HG03354 (cell line): ENCODE measurements around the gene FERMT2.

Experiments used
- ATAC-seq: cut with Tn5 transposase; IDR thresholded peaks from one replicate; pipeline ENCODE4 v1.9.1; 2021; ENCODE audit warnings: mild to moderate bottlenecking; ENCODE audit not compliant: unreplicated experiment, poor library complexity, severe bottlenecking

The FERMT2 gene

DNA sequence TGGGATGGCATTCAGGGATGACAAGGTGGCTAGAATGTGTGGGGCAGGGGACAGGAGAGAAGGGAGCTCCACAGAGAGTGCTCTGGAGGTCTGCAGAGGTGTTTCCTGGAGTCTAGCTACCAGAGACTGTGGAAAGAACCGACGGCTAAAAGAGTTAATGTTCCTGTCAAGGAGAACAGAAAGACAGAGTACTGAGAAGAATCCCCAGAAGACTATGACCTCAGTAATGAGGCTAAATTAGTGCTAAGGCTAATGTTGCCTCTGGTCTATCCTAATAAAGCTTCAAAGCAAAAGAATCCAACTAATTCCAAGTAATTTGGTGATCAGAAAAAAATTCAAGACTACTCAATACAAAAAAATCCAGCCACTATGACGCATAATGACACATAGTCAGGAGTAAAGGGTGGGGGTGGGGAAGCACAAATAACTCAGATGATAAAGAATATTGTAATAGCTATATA lies 44.7 kb downstream of the FERMT2 start:
- ATAC-seq: no peak

DNA sequence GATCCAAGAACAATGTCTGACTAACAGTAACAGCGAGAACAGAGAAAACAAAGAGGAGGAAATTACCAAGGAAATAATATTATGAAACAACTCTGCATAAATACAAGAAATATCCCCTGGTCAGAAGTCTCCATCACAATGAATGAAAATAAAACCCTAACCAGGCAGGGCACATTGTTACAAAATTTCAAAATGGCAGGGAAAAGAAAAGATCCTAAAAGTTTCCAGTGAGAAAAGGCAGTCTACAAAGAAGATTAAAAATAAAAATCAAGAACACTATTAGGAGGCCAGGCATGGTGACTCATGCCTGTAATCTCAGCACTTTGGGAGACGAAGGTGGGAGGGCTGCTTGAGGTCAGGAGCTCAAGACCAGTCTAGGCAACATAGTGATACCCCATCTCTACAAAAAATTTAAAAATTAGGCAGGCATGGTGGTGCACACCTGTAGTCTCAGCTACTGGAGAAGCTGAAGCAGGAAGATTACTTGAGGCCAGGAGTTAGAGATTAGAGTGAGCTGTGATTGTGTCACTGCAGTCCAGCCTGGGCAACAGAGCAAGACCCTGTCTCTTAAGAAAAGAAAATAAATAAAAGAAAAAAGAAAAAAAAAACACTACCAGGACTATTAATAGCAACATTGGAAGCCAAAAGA lies 47.8 kb downstream of the FERMT2 start:
- ATAC-seq: no peak

DNA sequence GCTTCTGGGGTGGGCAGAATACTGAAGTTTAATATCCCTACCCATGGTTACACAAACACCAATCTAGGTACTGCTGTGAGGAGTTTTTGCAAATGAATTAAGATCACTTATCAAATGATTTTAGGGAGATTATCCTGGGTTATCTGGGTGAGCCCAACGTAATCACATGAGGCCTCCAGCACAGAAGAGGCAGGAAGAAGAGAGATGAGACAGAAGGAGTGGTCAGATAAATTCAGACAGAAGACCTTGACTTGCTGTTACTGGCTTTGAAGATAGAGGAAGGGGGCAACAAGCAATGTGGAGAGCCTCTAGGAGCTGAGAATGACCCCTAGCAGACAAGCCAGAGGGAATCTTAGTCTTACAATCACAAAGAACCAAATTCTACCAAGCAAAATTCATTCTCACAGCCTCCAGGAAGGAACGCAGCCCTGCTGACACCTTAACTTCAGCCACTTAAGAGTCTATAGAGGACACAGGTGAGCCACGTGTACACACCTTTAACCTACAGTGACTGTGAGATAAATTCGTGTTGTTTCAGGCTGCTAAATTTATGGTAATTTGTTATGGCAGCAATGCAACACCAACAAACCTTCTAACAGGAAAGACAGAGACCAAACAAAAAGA lies 49.4 kb downstream of the FERMT2 start:
- ATAC-seq: no peak

DNA sequence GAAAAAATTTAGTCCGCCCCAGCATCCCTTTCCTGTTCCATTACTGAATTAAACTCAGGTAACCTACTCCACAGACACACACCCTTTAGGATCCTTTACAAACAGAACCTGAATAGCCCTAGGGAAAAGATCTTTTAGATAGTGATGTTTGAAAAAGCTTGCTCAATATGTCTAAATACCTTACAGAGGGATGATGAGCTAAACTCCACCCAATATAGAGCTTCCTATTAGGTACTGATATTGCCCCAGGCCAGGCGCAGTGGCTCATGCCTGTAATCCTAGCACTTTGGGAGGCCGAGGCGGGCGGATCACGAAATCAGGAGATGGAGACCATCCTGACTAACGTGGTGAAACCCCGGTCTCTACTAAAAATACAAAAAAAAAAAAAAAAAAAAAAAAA lies 50.1 kb downstream of the FERMT2 start:
- no peak for ATAC-seq

DNA sequence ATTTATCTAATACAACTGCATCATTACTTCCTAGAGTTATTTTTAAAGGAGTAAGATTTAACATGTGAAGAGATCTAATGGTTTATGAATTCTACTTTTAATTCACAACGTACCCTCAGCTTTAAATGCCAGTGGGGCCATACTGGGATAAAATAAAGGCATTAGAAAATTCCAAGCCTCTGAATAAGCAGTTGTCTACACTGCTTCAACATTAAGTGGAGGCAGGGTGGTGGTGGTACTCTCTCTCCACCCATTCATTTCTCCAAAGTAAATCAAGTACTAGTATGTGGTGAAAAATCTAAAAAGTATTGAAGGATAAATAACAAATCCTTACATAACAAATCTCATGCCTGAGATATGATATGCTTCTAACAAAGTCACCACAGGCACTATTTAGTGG lies 52.4 kb downstream of the FERMT2 start:
- no peak for ATAC-seq

DNA sequence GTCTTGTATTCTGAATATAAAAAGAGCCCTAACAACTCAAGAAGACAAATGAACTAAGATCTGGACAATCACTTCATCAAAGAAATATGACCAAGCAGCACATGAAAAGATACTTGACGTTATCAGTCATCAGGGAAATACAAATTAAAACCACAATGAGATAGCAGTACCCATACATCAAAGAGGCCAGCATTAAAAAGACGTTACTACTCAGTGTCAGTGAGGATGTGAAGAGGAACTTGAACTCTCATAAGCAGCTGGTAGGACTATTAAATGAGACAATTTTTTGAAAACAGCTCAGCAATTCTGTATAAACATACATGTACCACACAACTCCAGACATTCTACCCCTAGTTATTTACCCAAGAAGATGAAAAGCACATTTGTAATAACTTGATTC lies 55.9 kb downstream of the FERMT2 start:
- no peak for ATAC-seq

DNA sequence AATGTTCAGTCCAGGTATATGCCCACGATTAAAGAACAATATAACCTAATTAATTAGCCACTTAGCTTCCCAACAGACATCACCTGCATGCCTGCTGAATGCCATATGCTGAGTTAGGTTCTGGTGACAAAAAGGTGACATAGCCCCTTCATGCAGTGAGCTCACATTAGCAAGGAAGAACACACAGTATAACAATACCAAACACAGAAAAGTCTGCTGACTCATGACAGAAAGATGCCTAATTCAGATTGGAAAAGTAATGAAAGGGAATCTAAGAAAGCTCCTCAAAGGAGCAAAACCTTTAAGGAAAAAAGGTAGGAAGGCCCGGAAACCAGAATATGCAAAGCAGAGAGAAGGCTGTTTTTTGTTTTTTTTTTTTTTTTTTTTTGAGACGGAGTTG lies 59.0 kb downstream of the FERMT2 start:
- no peak for ATAC-seq

DNA sequence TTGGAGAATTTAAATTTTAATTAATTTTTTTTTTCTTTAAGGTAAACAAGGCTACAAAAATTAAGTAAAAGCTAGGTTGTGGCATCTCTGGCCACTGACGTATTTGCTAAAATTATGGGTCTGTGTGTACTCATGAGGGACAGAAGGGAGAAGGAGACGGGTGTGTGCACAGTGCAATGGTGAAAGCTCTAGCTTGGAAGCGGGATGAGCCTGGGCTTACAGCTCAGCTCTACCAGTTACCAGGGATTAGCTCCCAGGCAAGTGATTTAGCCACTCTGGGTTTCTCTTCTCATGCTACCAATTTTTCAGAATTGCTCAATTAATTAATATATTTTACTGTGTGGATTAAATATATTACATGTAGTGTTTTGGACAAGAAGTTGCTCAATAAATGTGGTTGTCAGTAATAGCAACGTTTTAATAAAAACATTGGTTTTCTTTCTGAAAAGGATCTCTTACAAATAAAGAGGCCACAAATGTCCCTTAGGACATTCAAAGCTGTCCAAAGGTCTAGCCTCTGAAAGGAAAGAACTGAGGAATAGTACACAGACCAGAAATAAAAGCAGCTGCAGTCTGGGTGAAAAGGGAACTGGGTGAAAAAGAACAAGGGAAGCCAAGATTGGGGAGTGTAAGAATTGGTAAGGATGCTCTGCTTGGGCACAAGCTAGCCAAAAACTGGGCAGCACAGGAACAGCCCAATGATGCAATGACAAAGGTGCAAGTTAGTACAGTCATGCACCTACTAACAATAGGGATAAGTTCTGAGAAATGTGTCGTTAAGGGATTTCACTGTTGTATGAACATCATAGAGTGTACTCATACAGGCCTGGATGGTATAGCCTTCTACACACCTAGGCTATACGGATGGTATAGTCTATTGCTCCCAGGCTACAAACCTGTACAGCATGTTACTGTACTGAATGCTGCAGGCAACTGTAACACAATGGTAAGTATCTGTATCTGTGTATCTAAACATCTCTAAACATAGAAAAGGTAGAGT lies 61.7 kb downstream of the FERMT2 start:
- ATAC-seq: no peak

DNA sequence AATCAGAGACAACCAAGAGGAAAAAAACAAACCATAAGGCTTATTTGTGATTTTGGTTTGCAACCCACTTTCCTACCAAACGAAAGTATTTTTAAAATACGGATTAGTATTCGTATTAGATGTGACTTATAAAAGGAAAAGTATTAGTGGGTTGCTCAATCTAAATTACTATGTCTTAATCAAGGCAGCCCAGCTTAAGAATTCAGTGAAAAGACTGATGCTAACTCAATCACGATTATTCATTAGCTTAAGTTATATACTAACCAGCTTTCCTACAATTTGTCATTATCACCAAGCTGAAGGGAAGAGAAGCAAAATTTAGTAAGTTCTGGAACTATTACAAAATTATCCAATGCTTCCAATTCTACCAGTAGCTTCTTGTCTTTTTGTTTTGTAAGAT lies 62.7 kb downstream of the FERMT2 start:
- no peak for ATAC-seq

DNA sequence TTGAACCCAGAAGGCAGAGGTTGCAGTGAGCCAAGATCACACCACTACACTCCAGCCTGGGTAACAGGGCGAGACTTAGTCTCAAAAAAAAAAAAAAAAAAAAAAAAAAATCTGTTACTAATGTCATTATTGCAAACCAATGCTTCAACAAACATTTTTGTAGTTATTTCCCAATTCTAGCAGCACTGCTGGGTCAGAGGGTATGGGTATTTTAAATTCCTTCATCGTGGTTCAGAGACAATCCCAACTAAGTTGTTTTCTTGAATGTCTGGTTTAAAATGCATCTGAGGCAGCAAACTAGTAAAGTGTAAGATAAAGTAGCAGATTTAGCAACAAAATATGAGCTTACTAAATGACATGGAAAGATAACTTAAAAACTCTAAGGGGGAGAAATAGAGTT lies 65.6 kb downstream of the FERMT2 start:
- ATAC-seq: no peak

DNA sequence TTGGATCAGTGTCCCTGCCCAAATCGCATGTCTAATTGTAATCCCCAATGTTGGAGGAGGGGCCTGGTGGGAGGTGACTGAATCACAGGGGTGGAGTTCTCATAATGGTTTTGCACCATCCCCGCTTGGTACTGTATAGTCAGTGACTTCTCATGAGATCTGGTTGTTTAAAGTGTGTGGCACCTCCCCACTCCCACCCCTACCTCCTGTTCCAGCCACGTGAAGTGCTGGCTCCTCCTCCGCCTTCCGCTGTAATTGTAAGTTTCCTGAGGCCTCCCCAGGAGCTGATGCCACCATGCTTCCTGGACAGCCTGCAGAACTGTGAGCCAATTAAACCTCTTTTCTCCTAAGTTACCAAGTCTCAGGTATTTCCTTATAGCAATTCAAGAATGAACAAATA lies 67.2 kb downstream of the FERMT2 start:
- ATAC-seq: no peak

DNA sequence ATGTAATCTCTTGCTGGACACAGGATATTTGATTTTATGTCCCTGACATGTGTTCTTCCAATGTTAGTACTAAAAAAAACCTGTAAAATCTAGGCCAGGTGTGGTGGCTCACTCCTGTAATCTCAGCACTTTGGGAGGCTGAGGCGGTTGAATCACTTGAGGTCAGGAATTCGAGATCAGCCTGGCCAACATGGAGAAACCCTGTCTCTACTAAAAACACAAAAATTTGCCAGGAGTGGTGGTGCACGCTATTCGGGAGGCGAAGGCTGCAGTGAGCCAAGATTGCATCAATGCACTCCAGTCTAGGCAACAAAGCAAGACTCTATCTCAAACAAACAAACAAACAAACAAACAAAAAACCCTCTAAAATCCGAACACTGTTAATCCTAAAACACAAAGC lies 68.0 kb downstream of the FERMT2 start:
- no peak for ATAC-seq

DNA sequence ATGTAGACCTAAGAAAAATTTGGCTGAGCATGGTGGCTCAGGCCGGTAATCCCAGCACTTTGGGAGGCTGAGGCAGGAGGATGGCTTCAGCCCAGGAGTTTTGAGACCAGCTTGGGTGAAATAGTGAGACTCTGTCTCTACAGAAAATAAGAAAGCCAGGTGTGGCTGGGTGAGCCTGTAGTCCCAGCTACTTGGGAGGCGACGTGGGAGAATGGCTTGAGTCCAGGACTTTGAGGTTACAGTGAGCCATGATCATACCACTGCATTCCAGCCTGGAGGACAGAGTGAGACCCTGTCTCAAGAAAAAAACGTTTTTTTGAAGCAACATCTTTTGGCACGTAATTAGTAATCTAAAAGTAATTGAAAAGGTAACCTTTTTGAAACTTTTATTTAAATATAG lies 70.9 kb downstream of the FERMT2 start:
- ATAC-seq: no peak

DNA sequence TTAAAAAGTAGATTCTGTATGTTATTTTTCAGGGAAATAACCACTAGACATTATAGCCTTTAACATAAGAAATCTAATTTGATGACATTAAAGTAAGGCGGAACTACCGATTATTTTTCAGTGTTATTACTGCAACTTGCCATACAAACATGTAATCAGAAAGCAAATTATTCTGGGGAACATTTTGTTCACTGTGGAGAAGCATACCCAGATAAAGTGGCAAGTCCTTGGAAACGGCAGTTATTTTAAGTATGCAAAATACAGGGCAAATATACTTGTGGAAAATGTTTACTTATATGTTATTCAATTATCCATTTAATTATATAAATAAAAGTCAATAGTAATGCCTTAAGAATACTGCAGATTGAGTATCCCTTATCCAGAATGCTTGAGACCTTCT lies 71.9 kb downstream of the FERMT2 start:
- ATAC-seq: no peak

DNA sequence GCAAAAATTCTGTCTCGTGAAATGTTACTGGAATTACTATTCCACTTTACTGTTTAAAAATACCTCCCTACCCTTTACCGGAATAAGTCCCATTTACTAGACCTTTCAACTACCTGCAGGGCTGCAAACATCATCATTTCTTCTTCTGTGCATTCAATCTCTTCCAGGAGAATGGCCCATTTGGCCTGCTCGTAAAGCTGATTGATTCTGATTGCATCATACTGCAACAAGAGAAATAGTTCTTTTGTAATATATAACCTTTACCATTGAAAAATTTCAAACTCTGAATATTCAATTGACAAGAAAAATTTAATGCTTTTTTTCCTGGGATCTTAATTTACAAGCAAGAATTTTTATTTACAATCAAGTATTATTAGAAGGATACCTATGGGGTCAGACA lies 72.4 kb downstream of the FERMT2 start:
- no peak for ATAC-seq

DNA sequence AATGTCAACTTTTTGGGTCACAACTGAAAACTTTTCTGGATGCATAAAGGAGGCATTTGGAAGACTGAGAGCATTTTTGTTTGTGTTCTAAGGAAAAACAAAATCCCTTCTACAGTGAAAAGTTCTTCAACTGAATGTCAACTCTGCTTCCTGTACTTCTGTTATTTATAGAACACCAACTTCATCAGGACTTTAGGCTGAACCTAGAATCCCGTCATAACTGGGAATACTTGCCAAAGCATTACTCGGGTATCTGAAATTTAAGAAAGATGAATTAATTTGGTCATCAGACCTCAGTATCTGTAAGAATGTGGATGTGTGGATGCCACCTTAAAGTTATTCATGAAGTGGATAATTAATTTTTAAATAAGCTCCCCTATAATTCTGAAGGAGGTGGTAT lies 73.2 kb downstream of the FERMT2 start:
- no peak for ATAC-seq

DNA sequence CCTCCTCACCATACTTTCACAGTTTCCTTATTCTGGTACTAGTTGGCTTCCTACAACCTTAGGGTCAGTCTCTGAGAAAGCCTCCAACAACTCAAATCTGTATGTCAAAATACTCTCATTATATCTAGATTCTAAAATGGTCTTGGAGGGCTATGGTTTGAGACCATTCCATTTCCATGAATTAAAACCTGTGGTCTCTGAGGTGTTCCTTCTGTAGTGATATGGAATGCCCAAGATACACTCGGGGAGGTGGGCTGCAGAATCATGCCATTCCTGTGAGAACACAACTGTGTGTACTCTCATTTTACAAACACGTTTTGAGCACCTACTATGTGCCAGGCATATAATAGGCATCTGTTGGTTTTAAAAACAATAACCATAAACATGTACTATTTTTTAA lies 74.0 kb downstream of the FERMT2 start:
- ATAC-seq: no peak

DNA sequence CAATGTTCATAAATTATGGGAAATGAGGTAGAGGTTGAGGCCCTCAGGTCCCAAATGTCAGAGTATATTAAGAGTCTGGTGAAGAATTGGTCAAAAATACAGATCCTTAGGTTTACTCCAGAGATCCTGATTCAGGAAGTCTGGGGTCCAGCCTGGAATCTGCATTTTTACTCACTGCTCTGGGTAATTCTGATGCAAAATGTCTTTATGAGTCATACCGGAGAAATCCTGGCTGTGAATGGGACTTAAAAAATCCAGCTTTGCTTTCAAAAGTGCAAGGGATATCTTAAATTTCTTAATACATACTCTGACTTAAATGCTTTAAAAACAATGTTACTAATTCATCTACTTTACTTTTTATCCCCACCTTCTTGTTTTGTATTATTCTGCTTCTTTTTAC lies 74.5 kb downstream of the FERMT2 start:
- no peak for ATAC-seq

DNA sequence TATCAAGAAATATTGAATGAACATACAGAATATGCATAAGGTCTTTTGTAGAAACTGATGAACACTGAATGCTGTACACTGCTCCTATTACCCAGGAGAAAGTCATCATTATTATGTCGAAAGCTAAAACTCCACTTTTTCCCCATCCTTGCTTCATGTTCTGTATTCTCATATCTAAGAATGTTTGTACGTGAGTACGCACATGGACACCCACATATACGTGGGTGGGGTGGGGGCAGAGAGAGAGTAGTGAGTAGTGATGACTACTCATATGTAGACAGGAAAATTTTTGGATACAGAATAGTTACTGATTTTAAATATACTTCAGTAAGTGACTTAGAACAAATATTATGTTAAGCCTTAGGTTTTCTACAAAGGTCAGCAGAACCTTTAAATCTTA lies 75.1 kb downstream of the FERMT2 start:
- ATAC-seq: no peak

DNA sequence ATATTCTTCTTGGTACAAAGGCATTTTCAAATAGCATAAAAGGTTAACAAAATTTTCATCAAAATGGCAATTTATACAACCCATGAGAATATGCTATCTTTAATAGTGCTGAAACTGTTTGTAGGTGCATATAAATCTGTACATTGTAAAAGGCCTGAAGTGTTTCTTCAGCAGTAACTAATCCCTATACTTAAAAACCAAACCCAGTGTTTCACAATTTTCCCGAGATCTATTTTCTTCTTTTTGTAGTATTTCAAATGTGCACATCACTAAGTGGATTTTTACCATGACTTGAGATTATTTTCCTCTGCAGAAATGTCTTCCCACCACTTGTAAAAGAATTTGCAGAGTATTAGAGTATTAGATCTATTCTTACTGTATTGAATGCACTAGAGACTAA lies 76.5 kb downstream of the FERMT2 start:
- no peak for ATAC-seq

DNA sequence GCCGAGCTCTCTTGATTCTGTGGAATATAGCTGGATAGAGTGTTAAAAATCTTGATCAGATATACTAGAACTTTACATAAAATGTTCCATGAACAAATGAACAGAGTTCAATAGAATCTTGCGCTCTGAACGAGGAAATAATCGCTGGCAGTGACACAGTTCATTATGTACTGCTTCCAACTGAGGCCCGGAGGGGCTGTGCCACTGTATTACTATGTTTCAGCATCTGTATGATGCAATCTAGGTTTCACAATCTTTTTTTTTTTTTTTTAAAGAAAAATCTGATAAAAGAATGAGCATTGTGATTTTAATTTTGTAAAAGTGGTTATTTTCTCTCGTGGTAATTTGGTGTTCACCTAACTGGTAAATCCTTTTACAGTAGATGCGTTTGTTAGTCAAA lies 77.2 kb downstream of the FERMT2 start:
- no peak for ATAC-seq
